ENCODE results near the gene SPTBN1. TPM values are rescaled to one million over a fixed set of nuclear protein-coding genes. Genes with fewer than 3 reads are reported as not detected.
A peak's percentile ranks its signal among the peaks of the same experiment; 100 is the strongest.

SPTBN1 gene
- total RNA-seq, 1 donor from 2014 or later: 53.8 TPM

DNA sequence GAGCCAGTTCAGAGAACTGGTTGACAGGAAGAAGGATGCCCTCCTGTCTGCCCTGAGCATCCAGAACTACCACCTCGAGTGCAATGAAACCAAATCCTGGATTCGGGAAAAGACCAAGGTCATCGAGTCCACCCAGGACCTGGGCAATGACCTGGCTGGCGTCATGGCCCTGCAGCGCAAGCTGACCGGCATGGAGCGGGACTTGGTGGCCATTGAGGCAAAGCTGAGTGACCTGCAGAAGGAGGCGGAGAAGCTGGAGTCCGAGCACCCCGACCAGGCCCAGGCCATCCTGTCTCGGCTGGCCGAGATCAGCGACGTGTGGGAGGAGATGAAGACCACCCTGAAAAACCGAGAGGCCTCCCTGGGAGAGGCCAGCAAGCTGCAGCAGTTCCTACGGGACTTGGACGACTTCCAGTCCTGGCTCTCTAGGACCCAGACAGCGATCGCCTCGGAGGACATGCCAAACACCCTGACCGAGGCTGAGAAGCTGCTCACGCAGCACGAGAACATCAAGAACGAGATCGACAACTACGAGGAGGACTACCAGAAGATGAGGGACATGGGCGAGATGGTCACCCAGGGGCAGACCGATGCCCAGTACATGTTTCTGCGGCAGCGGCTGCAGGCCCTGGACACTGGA is 174.9 kb downstream of the SPTBN1 start:
- intact Hi-C loops (cut with micrococcal nuclease): no loop called here
- no peaks in the 10 kb centered on the region for H3K9me3 Mint-ChIP-seq
- no peak overlapping the region for H3K4me3 Mint-ChIP-seq
- peaks cover 70% of the 10 kb centered on the region for H3K36me3 Mint-ChIP-seq (ENCODE audit: low read depth)
- H3K27ac Mint-ChIP-seq: no peak overlapping the region
- no peaks in the 10 kb centered on the region for H3K27me3 Mint-ChIP-seq
- H3K4me1 Mint-ChIP-seq: peaks cover 24% of the 10 kb centered on the region
- no peak for DNase-seq

DNA sequence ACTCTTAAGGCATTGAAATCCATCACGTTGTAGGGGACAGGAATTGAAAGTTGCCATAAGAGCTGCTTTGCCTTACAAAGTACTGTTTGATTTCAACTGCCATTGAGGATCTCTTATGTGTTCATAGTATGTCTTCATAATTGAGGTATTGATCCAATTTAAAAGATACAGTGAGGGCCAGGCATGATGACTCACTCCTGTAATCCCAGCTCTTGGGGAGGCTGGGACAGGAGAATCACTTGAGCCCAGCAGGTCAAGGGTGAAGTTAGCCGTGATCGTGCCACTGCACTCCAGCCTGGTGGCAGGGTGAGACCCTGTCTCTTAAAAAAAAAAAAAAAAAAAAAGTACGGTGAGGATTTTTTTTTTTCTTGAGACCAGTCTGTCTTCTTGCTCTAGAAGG is 175.6 kb downstream of the SPTBN1 start:
- peaks cover 66% of the 10 kb centered on the region for H3K36me3 Mint-ChIP-seq (ENCODE audit: low read depth)
- DNase-seq: no peak
- peaks cover 26% of the 10 kb centered on the region for H3K4me1 Mint-ChIP-seq
- H3K27me3 Mint-ChIP-seq: no peaks in the 10 kb centered on the region
- H3K4me3 Mint-ChIP-seq: no peak overlapping the region
- H3K9me3 Mint-ChIP-seq: no peaks in the 10 kb centered on the region
- H3K27ac Mint-ChIP-seq: no peak overlapping the region
- intact Hi-C loops (cut with micrococcal nuclease): no loop called here

DNA sequence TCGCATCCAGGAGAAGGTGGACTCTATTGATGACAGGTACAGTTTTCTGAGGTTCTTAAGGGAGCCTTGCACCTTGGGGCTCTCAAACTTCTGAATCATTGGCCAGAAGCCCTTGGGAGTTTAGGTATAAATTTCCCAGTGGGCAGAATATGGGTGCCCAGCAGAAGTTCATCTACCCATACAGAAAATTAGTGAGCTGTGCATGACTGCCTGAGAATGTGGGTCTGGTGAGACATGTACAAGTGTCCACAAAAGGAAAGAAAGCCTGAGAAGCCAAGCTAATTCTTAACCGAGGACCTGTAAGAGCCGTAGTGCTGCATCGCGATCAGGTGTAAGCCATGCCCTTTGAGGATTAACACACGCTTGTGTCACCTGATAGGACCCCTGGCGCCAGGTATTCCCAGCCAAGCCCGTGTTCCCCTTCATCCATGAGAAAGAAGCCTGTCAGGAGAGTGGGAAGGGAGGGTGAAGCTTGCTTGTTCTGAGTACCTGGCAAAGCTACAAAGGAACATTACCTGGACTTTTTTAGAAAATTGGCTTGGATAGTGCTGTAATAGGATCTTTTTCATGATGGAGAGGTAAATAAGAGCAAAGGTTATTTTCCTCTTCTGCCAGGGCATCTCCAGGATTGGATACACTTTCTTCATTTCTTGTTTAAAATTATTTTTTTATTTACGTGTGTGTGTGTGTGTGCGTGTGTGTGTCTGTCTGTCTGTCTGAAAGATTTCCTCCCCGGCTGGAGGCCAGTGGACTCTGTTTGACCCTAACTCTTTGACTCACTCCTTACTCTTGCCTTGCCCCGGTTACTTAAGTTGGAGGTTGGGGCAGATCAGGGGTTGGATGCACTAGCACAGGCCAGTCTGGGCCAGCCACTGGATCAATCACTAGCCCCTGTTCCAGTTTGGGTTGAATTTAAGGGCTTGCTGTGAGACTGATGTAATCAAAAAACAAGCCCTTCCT is 176.9 kb downstream of the SPTBN1 start:
- peak overlapping the region; percentile 61 for H3K27ac Mint-ChIP-seq
- DNase-seq: no peak
- no peaks in the 10 kb centered on the region for H3K9me3 Mint-ChIP-seq
- H3K4me3 Mint-ChIP-seq: no peak overlapping the region
- intact Hi-C loops (cut with micrococcal nuclease): no loop called here
- no peaks in the 10 kb centered on the region for H3K27me3 Mint-ChIP-seq
- H3K36me3 Mint-ChIP-seq (ENCODE audit: low read depth): peaks cover 64% of the 10 kb centered on the region
- H3K4me1 Mint-ChIP-seq: peaks cover 26% of the 10 kb centered on the region

DNA sequence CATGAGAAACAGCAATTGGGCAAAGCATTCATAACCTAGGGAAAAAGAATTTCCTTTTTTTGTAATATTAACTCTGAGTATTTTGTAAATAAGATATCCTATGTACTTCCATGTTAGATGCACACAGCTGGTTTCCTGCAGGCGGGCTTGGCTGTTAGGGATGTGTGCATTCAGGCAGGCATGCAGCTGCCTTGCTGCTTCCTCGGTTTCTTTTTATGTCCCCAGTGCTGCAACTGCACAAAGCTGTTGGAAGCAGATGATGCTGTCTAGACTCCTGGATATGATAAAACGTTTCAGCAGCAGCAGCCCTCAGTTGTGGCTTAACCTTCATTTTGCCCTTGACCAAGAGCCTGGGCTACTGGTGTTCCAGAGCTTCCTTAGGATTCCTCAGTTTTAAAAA is 177.9 kb downstream of the SPTBN1 start:
- Mint-ChIP-seq H3K27ac (no peak overlapping the region), H3K36me3 (ENCODE audit: low read depth) (peaks cover 66% of the 10 kb centered on the region), H3K9me3 (no peaks in the 10 kb centered on the region), H3K4me3 (peak overlapping the region; percentile 53), H3K27me3 (no peaks in the 10 kb centered on the region), H3K4me1 (peaks cover 29% of the 10 kb centered on the region)
- DNase-seq: no peak
- intact Hi-C loops (cut with micrococcal nuclease): loop anchor here (2.0 kb wide), 1 partner anchor 111 kb away; no protein-coding TSS in a partner anchor

DNA sequence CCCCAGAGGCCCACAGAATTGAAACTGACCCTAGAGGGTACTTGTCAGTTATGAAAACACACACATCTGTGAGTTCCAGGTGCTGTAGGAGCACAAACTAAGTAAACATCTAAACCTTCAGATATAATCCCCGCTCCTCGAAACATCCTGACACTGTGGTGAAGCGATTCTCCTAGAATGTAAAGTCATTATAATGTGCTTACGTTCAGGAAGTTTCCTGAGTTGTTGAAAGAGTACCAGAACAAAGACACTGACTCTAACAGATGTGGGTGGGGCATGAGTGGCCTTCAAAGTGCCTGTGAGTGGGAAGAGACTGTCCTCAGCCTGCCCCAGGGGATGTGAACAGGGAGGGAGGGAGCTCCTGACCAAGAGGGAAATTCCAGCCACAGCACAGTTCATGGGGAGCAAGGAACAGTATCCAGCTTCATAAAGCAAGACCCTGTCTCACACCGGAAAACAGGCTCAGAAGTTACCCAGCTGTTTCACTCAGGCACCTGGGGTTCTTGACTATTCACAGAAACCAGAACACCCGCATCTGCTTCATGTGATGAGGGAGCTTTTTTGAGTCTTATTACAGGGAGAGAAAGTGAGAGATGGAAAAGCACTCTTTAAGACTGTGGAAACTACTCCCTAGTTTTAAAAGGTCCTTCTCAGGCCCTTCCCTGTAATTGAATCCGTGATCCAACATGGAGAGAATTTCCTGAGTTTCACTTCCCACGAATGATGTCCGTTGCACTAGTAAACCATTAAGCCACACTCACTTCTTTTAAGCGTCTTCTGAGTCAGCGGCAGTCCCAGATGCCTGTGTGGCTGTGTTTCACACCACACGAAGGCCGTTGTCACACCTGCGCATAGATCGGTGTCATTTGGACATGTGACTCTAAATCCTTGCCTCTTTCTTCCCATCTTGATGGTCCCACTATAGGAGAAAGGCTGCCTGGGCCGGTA is 178.7 kb downstream of the SPTBN1 start:
- H3K4me1 Mint-ChIP-seq: peaks cover 31% of the 10 kb centered on the region
- peak overlapping the region; percentile 53 for H3K4me3 Mint-ChIP-seq
- DNase-seq: peak; percentile 72
- H3K27ac Mint-ChIP-seq: peak overlapping the region; percentile 84
- intact Hi-C loops (cut with micrococcal nuclease): loop anchor here (2.0 kb wide), 1 partner anchor 112 kb away; no protein-coding TSS in a partner anchor
- peaks cover 63% of the 10 kb centered on the region for H3K36me3 Mint-ChIP-seq (ENCODE audit: low read depth)
- H3K9me3 Mint-ChIP-seq: no peaks in the 10 kb centered on the region
- H3K27me3 Mint-ChIP-seq: no peaks in the 10 kb centered on the region

DNA sequence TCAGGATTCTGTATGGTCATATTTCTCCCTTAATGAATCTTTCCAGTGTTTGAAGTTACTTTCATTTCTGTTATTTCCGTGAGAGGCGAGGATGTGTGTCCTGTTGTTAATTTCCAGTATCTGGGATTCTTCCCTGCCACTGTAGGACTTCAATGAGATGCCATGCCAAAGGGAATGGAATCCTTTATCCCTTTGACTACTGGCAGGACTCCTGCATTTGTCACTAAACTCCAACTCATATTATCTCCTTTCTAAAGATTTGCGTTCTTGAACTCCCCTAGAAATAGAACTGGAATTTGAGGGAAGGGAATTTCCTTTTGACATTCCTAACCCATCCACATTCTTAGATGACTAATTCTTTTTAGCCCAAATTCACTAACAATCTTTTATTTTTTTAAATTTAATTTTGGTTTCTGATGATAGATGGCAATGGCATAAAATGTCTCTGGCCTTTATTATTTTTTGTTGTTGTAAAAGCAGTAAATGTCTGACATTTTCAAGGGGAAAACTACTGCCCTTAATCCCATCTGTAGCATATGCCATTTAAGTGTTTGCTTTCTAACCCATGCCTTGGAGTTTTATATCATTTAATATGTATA is 179.5 kb downstream of the SPTBN1 start:
- DNase-seq: no peak
- H3K9me3 Mint-ChIP-seq: no peaks in the 10 kb centered on the region
- no peak overlapping the region for H3K4me3 Mint-ChIP-seq
- no peaks in the 10 kb centered on the region for H3K27me3 Mint-ChIP-seq
- intact Hi-C loops (cut with micrococcal nuclease): loop anchor here (2.0 kb wide), 1 partner anchor 113 kb away; no protein-coding TSS in a partner anchor
- peaks cover 61% of the 10 kb centered on the region for H3K36me3 Mint-ChIP-seq (ENCODE audit: low read depth)
- peaks cover 33% of the 10 kb centered on the region for H3K4me1 Mint-ChIP-seq
- H3K27ac Mint-ChIP-seq: peak overlapping the region; percentile 56

DNA sequence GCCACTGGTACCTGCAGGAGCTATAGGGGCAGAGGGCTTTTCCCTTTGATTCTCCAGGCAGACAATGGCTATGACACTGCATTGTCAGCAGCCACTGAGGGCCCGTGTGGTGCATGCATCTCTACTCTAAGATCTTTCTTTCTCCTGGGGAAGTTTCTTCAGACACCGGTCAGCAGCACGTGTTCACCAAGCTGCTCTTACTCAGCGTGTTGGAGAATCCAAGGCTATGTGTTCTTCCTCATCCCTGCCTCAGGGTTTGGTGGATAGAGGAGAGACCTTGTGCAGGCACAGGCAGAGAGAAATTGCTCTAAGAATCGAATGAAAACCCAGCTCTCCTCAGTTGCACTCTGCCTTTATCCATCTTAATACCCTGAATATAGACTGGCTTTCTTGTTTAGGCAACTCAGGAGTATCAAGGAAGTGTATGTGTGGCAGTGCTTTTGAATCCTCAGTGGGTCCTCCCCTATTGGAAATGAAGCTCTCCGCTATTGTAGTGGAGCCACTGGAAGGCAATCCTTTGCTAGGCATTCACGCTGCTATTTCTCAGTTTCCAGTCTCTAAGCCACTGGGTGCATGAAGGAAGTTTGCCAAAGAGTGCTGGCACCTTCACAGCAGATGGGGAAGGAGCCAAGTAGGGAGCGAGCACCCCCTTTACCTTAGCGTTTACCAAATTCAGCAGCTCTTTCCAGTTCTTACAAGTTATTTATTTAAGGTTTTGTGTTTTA is 180.4 kb downstream of the SPTBN1 start:
- peaks cover 33% of the 10 kb centered on the region for H3K4me1 Mint-ChIP-seq
- no peaks in the 10 kb centered on the region for H3K27me3 Mint-ChIP-seq
- intact Hi-C loops (cut with micrococcal nuclease): no loop called here
- no peak overlapping the region for H3K4me3 Mint-ChIP-seq
- peaks cover 58% of the 10 kb centered on the region for H3K36me3 Mint-ChIP-seq (ENCODE audit: low read depth)
- no peaks in the 10 kb centered on the region for H3K9me3 Mint-ChIP-seq
- no peak overlapping the region for H3K27ac Mint-ChIP-seq
- no peak for DNase-seq

DNA sequence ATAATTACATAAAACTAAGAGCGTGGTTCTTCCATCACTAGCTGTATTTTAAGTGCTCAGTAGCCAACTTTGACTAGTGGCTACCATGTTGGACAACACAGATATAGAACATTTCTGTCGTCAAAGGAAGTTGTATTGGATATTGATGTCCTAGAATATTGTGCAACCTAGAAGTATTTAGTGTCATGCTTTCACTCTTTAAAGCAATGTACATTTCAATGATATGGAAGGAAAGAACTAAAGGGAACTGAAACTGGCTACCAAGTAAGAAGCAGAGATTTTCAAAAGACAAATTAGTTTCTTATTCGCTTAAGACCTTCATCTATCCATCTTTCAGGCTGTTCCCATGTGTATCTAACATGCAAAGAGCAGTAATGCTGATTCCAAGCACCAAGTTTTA is 182.0 kb downstream of the SPTBN1 start:
- H3K4me3 Mint-ChIP-seq: no peak overlapping the region
- peaks cover 29% of the 10 kb centered on the region for H3K4me1 Mint-ChIP-seq
- H3K36me3 Mint-ChIP-seq (ENCODE audit: low read depth): peaks cover 61% of the 10 kb centered on the region
- intact Hi-C loops (cut with micrococcal nuclease): no loop called here
- no peak for DNase-seq
- H3K9me3 Mint-ChIP-seq: no peaks in the 10 kb centered on the region
- no peaks in the 10 kb centered on the region for H3K27me3 Mint-ChIP-seq
- H3K27ac Mint-ChIP-seq: no peak overlapping the region

DNA sequence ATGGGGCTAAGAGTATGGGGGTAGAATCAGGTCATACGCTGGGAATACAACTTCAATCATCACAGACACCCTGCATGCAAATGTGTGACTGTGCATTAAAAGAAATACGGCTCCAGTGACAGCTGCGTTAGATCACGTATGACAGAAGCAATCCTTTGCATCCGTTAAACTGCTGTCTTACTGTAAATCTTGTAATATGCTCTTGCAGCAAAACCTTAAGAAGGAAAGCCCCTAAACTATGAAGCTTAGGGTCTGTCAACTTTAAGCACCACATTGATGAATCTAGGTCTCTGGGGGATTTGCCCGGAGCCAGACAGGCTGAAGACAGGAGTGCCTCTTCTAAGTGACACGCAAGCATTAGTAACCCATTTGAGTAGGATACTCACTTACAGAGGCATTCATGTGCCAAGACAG is 182.7 kb downstream of the SPTBN1 start:
- H3K9me3 Mint-ChIP-seq: no peaks in the 10 kb centered on the region
- no peaks in the 10 kb centered on the region for H3K27me3 Mint-ChIP-seq
- DNase-seq: no peak
- H3K36me3 Mint-ChIP-seq (ENCODE audit: low read depth): peaks cover 61% of the 10 kb centered on the region
- peaks cover 27% of the 10 kb centered on the region for H3K4me1 Mint-ChIP-seq
- intact Hi-C loops (cut with micrococcal nuclease): no loop called here
- no peak overlapping the region for H3K4me3 Mint-ChIP-seq
- peak overlapping the region; percentile 3 for H3K27ac Mint-ChIP-seq

DNA sequence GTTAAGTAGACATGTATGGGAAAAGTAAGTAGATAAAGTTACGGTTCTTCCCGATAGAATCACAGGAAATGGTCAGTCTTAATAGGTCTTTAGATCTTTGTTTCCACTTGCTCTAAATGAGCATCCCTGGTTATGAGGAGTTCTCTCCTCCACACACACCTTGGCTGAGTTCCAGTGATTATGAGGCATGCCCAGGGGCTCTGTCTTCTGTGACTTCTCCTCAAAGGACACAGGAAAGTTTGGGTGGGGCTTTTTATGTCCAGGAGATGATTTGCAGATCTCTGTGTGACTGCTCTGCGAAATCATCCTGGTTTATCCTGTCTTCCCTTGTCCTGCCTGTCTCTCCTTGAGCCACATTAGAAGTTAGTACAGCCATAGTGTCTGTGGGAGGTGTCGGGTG is 183.5 kb downstream of the SPTBN1 start:
- Mint-ChIP-seq H3K4me1 (peaks cover 21% of the 10 kb centered on the region), H3K4me3 (no peak overlapping the region), H3K27ac (peak overlapping the region; percentile 22), H3K9me3 (no peaks in the 10 kb centered on the region), H3K27me3 (no peaks in the 10 kb centered on the region), H3K36me3 (ENCODE audit: low read depth) (peaks cover 66% of the 10 kb centered on the region)
- intact Hi-C loops (cut with micrococcal nuclease): loop anchor here (5.0 kb wide), 1 partner anchor 37 kb away; no protein-coding TSS in a partner anchor
- DNase-seq: no peak

DNA sequence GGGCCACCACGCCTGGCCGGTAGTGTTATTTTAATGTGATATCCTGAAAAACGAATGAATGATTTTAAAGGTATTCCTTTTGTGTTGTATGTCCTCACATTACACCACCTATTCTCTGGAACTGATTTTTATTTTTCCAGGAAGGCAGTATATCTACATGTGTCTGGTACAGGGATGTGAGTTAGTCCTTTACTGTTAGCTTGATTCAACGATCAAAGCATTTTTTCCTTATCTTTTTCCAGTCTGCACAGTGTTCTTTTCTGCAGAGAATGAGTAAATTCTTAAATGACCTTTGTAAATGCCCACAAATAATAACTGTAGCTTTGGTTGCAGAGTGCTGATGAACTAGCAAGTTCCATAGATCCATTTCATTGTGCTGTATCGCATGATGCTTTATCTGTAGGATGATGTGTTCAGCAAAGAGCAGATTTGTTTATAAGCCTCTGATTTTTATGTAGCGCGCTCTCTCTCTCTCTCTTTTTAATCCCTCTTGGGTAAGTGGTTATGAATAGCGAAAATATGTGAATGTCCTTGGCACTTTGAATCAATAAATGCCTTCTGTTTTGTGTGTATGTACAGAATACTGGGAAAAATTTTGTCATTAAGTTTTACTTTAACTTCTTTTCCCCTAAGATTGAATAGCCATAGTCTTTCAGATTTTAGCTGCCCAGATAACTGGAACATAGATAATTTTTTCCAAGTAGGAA is 184.9 kb downstream of the SPTBN1 start:
- peaks cover 11% of the 10 kb centered on the region for H3K4me1 Mint-ChIP-seq
- intact Hi-C loops (cut with micrococcal nuclease): loop anchor here (5.0 kb wide), 1 partner anchor 39 kb away; no protein-coding TSS in a partner anchor
- H3K27me3 Mint-ChIP-seq: no peaks in the 10 kb centered on the region
- no peaks in the 10 kb centered on the region for H3K9me3 Mint-ChIP-seq
- H3K4me3 Mint-ChIP-seq: no peak overlapping the region
- H3K27ac Mint-ChIP-seq: no peak overlapping the region
- DNase-seq: no peak
- H3K36me3 Mint-ChIP-seq (ENCODE audit: low read depth): peaks cover 66% of the 10 kb centered on the region

DNA sequence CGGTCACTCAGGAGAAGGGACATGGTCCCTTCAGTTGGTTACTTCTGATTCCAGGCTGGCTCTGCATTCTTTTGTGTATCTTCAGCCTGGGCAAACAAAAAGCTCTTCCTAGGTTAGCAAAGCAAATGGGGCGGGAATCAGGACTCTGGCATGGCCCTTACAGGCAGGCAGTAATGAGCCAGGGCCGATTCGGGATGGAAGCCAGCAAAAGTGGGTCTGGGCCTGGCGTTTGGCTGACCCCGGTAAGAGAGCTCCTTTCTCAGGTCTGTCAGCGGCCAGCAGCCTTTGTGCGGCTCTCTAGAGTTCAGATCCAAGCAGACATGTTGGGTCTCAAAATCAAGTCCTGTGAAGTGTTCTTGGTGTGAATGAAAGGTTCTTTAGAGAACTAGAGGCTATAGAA is 185.9 kb downstream of the SPTBN1 start:
- DNase-seq: no peak
- intact Hi-C loops (cut with micrococcal nuclease): loop anchor here (5.0 kb wide), 1 partner anchor 40 kb away; no protein-coding TSS in a partner anchor
- H3K27ac Mint-ChIP-seq: peak overlapping the region; percentile 48
- H3K27me3 Mint-ChIP-seq: no peaks in the 10 kb centered on the region
- no peak overlapping the region for H3K4me3 Mint-ChIP-seq
- H3K4me1 Mint-ChIP-seq: peaks cover 9% of the 10 kb centered on the region
- H3K9me3 Mint-ChIP-seq: no peaks in the 10 kb centered on the region
- H3K36me3 Mint-ChIP-seq (ENCODE audit: low read depth): peaks cover 70% of the 10 kb centered on the region

All from activated CD4-positive, alpha-beta T cell treated with anti-CD3 and anti-CD28 coated beads, Interleukin-2, amount 10 ng/mL, durations not matched to agents 24 days and 14 days (primary cell).